ENCODE data around the gene THEM5.

Gene THEM5

DNA sequence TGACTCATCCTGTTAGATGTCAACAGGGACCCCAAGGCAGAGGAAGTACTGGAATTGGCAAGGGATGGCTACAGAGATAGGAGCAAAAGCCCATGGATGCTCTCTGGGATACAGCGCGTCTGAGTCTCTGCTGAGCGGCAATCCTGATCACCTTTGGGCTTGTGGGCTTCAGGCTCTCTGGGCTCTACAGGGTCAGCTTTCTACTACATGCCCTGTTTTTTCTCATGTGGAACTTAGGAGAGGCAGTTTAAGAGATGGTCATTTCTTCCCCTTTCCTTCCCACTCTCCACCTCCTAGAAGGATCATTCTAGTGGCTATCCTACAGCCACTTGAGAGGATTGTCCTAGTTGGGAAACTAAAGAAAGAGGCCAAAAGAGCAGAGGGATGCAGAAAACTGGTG is 49.6 kb downstream of the THEM5 start:
- no peak overlapping the region for H3K4me3 ChIP-seq (replicated peaks; ENCODE audit: low read depth, low read length)
- DNase-seq (ENCODE audit: extremely low read depth, low read depth): no peak
- no peak for TF ChIP-seq CTCF (IDR thresholded peaks at IDR 0.05; ENCODE audit: low read depth, low read length, missing control alignments)

GRCh38 chr1:151803164-151803563 is 50.3 kb downstream of the THEM5 start:
- no peak for TF ChIP-seq CTCF (IDR thresholded peaks at IDR 0.05; ENCODE audit: low read depth, low read length, missing control alignments)
- DNase-seq (ENCODE audit: extremely low read depth, low read depth): no peak
- no peak overlapping the region for H3K4me3 ChIP-seq (replicated peaks; ENCODE audit: low read depth, low read length)

DNA sequence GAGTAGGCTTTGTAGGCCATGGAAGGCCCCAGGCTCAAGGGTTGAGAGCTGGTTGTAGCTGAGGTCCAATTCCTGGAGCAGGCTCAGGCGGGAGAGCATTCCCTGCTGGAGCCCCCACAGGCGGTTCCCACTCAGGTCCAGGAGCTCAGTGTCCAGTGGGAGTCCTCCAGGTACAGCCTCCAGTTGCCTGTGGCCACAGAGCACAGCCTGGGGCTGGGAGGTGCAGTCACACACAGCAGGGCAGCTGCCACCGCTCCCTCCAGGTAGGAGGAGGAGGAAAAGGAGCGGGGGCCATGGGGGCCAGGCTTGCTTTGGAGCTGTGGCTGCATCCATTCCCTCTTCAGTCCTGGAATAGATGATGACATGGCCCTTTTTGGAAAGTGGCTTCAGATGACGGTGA is 51.1 kb downstream of the THEM5 start:
- no peak for DNase-seq (ENCODE audit: extremely low read depth, low read depth)
- no peak for TF ChIP-seq CTCF (IDR thresholded peaks at IDR 0.05; ENCODE audit: low read depth, low read length, missing control alignments)
- H3K4me3 ChIP-seq (replicated peaks; ENCODE audit: low read depth, low read length): no peak overlapping the region

- H3K4me3 ChIP-seq (replicated peaks; ENCODE audit: low read depth, low read length): no peak overlapping the region
- DNase-seq (ENCODE audit: extremely low read depth, low read depth): no peak
- TF ChIP-seq CTCF (IDR thresholded peaks at IDR 0.05; ENCODE audit: low read depth, low read length, missing control alignments): no peak
Measured at GRCh38 chr1:151801846-151802245, 51.7 kb downstream of the THEM5 start.

DNA sequence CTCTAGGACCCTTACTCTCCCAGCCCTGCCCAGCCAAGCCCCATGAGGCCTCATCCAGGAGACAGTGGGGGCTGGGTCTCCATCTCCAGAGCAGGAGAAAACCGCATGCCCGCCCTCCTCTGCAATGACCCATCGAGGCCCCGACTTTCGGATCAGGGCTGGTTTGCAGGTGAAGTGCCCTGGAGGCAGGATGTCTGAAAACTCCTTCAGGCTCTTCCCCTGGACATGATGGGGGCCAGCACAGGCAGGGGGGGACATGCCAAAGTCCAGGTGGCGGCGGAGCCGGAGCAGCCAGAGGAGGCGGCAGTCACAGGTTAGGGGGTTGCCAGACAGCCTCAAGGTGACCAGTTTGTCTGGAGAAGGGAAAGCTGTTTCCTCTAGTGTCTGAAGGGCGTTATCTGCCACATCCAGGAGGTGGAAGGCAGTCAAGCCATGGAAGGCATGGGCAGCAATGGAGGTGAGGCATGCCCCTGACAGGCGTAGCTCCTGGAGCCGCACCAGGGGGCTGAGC is 52.1 kb downstream of the THEM5 start:
- no peak for DNase-seq (ENCODE audit: extremely low read depth, low read depth)
- H3K4me3 ChIP-seq (replicated peaks; ENCODE audit: low read depth, low read length): no peak overlapping the region
- no peak for TF ChIP-seq CTCF (IDR thresholded peaks at IDR 0.05; ENCODE audit: low read depth, low read length, missing control alignments)

DNA sequence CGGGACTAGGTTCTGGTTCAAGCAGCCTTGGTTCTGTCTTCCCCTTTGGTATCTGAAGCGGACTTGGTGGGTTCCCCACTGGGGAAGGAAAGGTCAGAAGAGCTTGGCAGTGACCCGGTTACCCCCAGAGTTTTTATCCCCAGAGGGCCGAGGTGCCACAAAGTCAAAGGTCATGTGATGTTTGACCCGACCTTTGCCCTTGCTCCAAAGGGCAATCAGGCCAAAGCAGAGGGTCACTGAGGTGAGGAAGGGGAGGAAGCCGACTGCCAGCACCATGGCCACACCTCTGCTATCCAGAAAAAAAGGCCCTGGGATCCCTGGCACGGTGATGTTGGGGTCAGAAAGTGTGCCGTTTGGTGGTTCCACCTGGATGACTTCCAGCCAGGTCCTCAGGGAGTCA is 52.7 kb downstream of the THEM5 start:
- DNase-seq (ENCODE audit: extremely low read depth, low read depth): no peak
- no peak for TF ChIP-seq CTCF (IDR thresholded peaks at IDR 0.05; ENCODE audit: low read depth, low read length, missing control alignments)

More for the DNA sequence above, 52.7 kb downstream of the THEM5 start:
- no peak overlapping the region for H3K4me3 ChIP-seq (replicated peaks; ENCODE audit: low read depth, low read length)
